ENCODE measurements around the gene CLMN. TPM values are rescaled to one million over a fixed set of nuclear protein-coding genes. Genes with fewer than 3 reads are reported as not detected.

Gene CLMN
- total RNA-seq, 1 experiment from 2014 or later, result 111 TPM

DNA sequence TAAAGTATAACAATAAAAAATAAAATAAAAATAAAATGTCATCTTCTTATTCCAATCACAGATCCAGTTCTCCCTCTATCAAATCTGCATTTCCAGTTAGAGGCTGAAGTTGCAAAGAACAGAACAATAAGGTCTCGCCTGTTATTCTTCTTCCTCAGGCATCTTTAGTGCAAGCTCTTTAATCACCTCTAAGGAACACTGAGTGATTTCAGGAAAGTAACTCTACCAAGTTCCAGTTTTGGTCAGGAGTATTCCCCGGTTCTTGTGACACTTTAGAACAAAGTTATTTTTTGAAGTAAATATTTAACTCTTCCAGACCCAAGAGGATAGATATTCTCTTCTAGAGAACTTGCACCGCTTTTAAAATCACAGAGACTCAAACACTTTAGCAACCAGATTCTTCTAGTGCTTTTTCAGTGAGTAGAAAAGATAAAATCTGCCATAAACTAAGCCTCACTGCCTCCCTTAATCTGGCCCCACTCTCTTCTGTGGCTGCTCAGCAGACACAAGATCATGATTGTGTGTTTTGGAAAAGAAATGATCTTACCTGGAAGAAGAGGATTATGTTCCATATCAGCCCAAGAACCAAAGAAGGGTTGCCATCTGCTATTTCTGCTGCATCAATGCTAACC is 104.5 kb downstream of the CLMN start:
- H3K9me3 Mint-ChIP-seq (ENCODE audit: low read depth, unreplicated experiment), result no peaks in the 10 kb centered on the region
- TF ChIP-seq CTCF (IDR thresholded peaks at IDR 0.05; ENCODE audit: unreplicated experiment), result no peak
- intact Hi-C loops (cut with micrococcal nuclease; ENCODE audit: unreplicated experiment), result no loop called here
- CTCF ChIA-PET, result no interaction called here
- H3K4me1 Mint-ChIP-seq (ENCODE audit: low read depth, unreplicated experiment), result peaks cover 18% of the 10 kb centered on the region
- no TSS peak for BruUV-seq (replicated peaks)
- peaks cover 51% of the 10 kb centered on the region for H3K36me3 Mint-ChIP-seq (ENCODE audit: insufficient read depth, unreplicated experiment)
- no peak overlapping the region for H3K4me3 Mint-ChIP-seq (ENCODE audit: low read depth, unreplicated experiment)
- H3K27ac Mint-ChIP-seq (ENCODE audit: unreplicated experiment), result no peak overlapping the region
- no peaks in the 10 kb centered on the region for H3K27me3 Mint-ChIP-seq (ENCODE audit: unreplicated experiment)
- no peak for DNase-seq

DNA sequence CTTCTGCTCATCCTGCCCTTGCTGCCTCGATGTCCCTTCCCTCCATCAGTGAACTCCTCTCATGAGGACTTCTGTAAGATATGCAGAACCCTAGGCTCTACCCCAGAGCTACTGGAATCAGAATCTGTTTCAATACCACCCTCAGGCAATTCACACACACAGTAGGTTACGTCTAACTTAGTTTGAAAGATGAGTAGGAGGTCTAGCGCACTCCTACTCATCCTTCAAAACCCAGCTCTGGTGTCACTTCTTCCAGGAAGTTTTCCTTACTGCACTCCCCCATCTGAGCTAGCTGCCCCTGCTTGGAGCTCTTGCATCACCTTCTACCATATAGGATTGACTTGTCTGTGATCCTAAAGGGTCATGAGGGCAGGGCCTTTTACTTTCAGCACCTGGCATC is 105.9 kb downstream of the CLMN start:
- H3K4me1 Mint-ChIP-seq (ENCODE audit: low read depth, unreplicated experiment), result peaks cover 18% of the 10 kb centered on the region
- no peak for TF ChIP-seq CTCF (IDR thresholded peaks at IDR 0.05; ENCODE audit: unreplicated experiment)
- BruUV-seq (replicated peaks), result no TSS peak
- CTCF ChIA-PET, result interaction anchor here (0.6 kb wide), 1 partner anchor 806 kb away, joined by 3 read pairs; no protein-coding TSS in a partner anchor
- H3K27ac Mint-ChIP-seq (ENCODE audit: unreplicated experiment), result peak overlapping the region; percentile 19
- intact Hi-C loops (cut with micrococcal nuclease; ENCODE audit: unreplicated experiment), result no loop called here
- DNase-seq, result no peak
- H3K4me3 Mint-ChIP-seq (ENCODE audit: low read depth, unreplicated experiment), result peak overlapping the region; percentile 10
- H3K27me3 Mint-ChIP-seq (ENCODE audit: unreplicated experiment), result no peaks in the 10 kb centered on the region
- H3K9me3 Mint-ChIP-seq (ENCODE audit: low read depth, unreplicated experiment), result no peaks in the 10 kb centered on the region
- H3K36me3 Mint-ChIP-seq (ENCODE audit: insufficient read depth, unreplicated experiment), result peaks cover 57% of the 10 kb centered on the region

DNA sequence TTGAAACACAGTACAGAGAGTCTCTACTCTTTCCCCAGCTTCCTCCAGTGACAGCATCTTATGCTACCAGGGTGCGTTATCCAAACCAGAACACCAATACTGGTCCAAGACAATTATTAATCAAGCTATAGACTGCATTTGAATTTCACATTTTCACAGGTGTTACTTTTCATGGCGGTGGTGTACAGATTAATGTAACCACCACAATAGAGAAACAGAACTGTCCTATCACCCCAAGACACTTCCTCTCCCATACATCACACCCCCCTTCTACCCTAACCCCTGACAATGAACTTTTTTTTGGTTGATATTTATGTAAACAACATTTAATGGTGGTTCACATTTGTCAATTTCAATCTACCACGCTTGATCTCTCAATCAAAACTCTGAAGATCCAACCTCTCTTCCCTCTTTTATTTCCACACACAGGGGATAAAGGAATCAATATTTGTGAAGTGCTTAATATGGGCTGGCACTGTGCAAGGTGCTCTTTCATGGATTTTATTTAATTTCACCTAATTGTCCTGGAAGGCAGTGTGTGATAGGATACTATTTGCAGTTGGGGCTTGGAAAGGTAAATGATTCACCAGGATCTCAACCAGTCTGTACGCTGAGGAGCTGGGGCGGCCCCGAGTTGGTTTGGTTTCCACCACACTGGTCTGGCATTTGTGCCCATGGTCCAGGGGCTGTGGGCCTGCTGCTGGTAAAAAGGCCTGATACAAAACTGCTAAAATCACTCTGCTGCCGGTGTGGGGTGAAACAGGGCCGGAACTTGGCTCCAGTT is 107.8 kb downstream of the CLMN start:
- intact Hi-C loops (cut with micrococcal nuclease; ENCODE audit: unreplicated experiment), result no loop called here
- H3K27me3 Mint-ChIP-seq (ENCODE audit: unreplicated experiment), result no peaks in the 10 kb centered on the region
- H3K4me1 Mint-ChIP-seq (ENCODE audit: low read depth, unreplicated experiment), result peaks cover 18% of the 10 kb centered on the region
- CTCF ChIA-PET, result interaction anchor here (0.7 to 1.0 kb wide), 3 partner anchors 11 to 83 kb away, joined by 3 read pairs; no protein-coding TSS in a partner anchor
- peak overlapping the region; percentile 73 for H3K27ac Mint-ChIP-seq (ENCODE audit: unreplicated experiment)
- peaks cover 51% of the 10 kb centered on the region for H3K36me3 Mint-ChIP-seq (ENCODE audit: insufficient read depth, unreplicated experiment)
- no TSS peak for BruUV-seq (replicated peaks)
- H3K4me3 Mint-ChIP-seq (ENCODE audit: low read depth, unreplicated experiment), result no peak overlapping the region
- no peak for TF ChIP-seq CTCF (IDR thresholded peaks at IDR 0.05; ENCODE audit: unreplicated experiment)
- H3K9me3 Mint-ChIP-seq (ENCODE audit: low read depth, unreplicated experiment), result no peaks in the 10 kb centered on the region
- peak; percentile 28 for DNase-seq

DNA sequence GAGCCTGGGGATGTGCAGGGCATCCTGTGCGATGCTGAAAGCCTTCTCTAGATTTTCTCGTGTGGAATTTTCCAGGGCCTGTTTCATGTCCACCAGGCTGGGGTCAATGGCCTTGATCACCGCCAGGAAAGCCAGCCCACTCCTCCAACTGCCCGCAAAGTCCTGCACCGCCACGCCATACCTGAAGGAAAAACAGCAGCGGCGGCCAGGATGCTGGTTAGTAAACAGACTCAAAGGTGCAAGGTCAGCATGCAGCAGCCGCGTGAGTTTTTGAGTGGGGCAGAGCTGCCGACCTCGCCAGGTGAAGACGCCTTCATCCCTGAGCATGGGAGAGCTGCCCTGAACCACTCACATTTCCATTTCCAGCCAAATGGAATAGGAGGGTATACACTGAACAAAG is 109.0 kb downstream of the CLMN start:
- H3K4me1 Mint-ChIP-seq (ENCODE audit: low read depth, unreplicated experiment), result peaks cover 18% of the 10 kb centered on the region
- intact Hi-C loops (cut with micrococcal nuclease; ENCODE audit: unreplicated experiment), result no loop called here
- no TSS peak for BruUV-seq (replicated peaks)

More for the DNA sequence above, 109.0 kb downstream of the CLMN start:
- CTCF ChIA-PET, result interaction anchor here (1.0 kb wide), 1 partner anchor 12 kb away, joined by 3 read pairs; no protein-coding TSS in a partner anchor
- TF ChIP-seq CTCF (IDR thresholded peaks at IDR 0.05; ENCODE audit: unreplicated experiment), result no peak
- no peak overlapping the region for H3K27ac Mint-ChIP-seq (ENCODE audit: unreplicated experiment)
- H3K9me3 Mint-ChIP-seq (ENCODE audit: low read depth, unreplicated experiment), result no peaks in the 10 kb centered on the region
- peaks cover 44% of the 10 kb centered on the region for H3K36me3 Mint-ChIP-seq (ENCODE audit: insufficient read depth, unreplicated experiment)
- no peak for DNase-seq
- no peaks in the 10 kb centered on the region for H3K27me3 Mint-ChIP-seq (ENCODE audit: unreplicated experiment)
- H3K4me3 Mint-ChIP-seq (ENCODE audit: low read depth, unreplicated experiment), result no peak overlapping the region

All from Calu3 (cell line).